Stimulated activated CD4-positive, alpha-beta T cell treated with anti-CD3 and anti-CD28 coated beads, TNF-alpha, amount 100 ng/mL, for 4 hours (primary cell): ENCODE measurements around the gene NARS2.
"Not testable (repeated sequence)": the region's sequence is repeated elsewhere in the genome, so short reads cannot be mapped to it uniquely, and the experiment has no call there.

ENCODE experiments used
- DNase-seq, 3 experiments: peaks; one replicate each; pipeline ENCODE4 v3.0.0-alpha.2; 2020; ENCODE audit warnings: low read depth in 3 of 3

The NARS2 gene

DNA sequence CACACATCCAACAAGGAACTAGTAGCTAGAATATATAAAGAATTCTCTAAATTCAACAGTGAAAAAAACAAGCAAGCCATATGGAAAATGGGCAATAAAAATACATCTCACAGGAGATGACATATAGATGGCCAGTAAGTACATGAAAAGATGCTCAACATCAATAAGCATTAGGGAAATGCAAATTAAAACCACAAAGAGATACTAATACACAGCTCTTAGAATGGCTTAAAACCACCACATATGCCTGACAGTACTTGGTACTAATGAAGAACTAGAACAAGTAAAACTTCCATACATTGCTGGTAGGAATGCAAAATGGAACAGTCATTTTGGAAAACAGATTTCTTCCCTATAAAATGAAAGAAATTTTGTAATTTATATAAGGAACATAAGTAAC lies 85.5 kb downstream of the NARS2 start:
- no peak for DNase-seq

DNA sequence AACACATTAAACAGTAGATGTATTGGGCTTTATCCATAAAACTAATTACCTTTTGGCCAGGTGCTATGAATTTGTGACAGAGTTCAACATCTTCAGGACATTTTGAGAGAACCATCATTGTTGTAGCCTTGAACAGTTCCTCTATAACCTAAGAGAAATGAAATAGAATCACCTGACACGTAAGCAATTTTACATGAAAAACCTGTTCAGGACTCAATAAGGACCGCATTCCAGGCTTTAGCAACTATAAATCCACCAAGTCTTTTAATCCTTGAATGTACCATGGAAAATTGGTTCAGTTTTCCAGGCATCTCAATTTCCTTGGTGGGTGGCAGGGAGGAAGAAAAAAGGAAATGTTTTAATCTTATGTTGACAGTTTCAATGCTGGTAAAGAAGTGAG lies 96.1 kb downstream of the NARS2 start:
- no peak for DNase-seq

- DNase-seq: no peak
Observed at GRCh38 chr11:78476066-78476465, 98.6 kb downstream of the NARS2 start.

GRCh38 chr11:78474451-78474850 lies 100.2 kb downstream of the NARS2 start:
- DNase-seq: no peak

DNA sequence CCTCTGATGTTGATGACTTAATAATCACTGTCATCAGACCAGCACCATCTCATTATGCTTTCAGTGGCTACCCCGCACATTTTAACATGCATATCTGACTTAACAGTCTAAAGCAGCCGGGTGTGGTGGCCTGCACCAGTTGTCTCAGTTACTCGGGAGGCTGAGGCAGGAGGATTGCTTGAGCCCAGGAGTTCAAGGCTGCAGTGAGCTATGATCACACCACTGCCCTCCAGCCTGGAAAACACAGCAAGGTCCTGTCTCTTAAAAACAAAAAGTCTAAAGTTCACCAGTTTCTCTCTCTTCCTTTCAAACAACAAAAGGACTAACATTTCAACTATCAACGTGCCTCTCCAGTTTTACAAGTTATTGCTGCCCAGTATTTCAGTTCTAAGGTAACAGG lies 101.8 kb downstream of the NARS2 start:
- DNase-seq: no peak

DNA sequence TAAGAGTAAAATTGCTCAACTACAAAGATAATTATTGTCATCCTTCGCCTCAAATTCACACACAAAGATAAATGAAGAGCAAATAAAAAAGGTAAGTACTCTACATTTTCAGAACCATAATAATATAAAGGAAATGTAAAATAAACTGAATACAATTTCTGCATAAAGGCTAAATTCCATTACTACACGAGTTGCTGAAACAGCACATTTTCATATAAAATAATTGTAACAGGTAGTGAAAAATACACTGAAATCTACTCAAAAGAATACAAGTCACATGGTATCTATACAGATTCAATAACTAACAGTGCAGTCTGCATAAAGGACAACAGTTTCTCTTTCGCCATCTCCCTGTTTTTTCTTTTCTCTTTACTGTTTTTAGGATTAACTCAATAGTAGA lies 102.3 kb downstream of the NARS2 start:
- DNase-seq: no peak

GRCh38 chr11:78470861-78471442 lies 103.7 kb downstream of the NARS2 start:
- DNase-seq: no peak

- DNase-seq: no peak
Observed at GRCh38 chr11:78469896-78470295, 104.8 kb downstream of the NARS2 start.

GRCh38 chr11:78467931-78468330 lies 106.7 kb downstream of the NARS2 start:
- no peak for DNase-seq

DNA sequence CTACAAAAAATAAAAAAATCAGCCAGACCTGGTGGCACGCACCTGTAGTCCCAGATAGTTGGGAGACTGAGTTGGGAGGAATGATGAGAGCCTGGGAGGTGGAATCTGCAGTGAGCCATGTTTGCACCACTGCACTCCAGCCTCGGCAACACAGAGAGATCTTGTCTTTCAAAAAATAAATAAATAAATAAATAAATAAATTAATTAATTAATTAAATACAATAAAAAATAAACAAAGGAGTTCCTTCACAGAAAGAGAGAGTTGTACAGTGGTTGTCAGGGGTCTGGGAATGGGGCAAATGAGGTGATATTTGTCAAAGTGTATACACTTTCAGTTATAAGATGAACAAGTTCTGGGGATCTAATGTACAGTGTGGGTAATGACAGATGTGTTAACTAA lies 107.3 kb downstream of the NARS2 start:
- no peak for DNase-seq

GRCh38 chr11:78465169-78465942 lies 109.3 kb downstream of the NARS2 start:
- no peak for DNase-seq

GRCh38 chr11:78464787-78465168 lies 109.9 kb downstream of the NARS2 start:
- DNase-seq: not testable (repeated sequence)

- DNase-seq: no peak
Observed at GRCh38 chr11:78460471-78460870, 114.2 kb downstream of the NARS2 start.

- no peak for DNase-seq
Observed at GRCh38 chr11:78459738-78460137, 114.9 kb downstream of the NARS2 start.

- no peak for DNase-seq
Observed at GRCh38 chr11:78457448-78457847, 117.2 kb downstream of the NARS2 start.

DNA sequence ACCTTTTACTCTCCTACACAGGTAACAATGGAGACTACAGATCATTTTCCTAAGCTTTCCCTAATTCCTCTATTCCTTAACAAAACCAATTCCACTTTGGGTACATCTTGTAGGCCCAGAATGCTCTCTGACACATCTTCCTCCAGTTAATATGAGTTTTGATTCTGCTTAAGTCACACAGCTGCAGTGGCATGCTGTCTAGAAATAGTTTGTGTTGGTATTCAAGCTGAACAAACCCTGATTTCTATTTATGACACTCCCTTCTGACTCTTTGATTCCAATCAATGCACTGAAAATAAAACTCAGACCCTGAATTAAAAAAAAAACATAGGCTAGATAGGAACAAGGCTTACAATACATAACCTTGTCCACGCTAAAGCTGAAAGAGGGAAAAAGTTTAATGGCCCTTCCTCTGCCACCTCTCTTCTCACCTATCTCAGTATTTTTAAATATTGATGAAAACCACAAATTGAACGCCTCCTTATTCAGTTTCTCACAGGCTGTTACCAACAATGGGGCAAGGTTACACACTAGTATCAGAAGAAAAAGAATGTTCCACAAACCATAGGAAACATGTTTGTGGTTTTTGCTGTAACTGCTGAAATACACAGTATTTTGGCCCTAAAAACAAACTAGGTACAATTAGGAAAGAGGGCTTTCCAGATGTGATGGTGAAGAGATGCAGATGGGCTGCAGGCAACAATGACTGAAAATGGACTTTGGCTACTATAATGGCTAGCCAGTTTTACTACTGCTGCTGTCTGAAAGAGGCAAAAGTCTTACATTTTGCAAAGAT lies 121.3 kb downstream of the NARS2 start:
- no peak for DNase-seq

- no peak for DNase-seq
Observed at GRCh38 chr11:78451371-78452150, 123.1 kb downstream of the NARS2 start.

- no peak for DNase-seq
Observed at GRCh38 chr11:78450866-78451265, 123.8 kb downstream of the NARS2 start.

- no peak for DNase-seq
Observed at GRCh38 chr11:78449866-78450265, 124.8 kb downstream of the NARS2 start.

DNA sequence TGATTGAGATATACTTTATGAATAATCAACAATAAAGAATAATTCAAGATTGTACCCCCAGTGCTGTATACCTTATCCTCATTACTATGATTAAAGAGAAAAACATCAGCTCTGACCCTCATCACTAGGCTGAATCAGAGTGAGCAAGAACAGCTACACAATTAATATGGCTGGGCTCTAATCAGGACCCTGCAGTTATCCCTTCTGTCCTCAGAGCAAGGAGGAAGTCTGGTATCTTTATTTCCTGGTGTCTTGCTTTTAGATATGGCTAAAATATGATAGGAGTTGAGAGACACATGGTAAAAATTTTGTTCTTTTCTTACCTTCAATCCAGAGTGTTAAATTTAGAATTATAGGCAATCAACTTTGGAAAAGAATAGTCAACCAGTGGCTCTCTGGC lies 128.5 kb downstream of the NARS2 start:
- DNase-seq: no peak

GRCh38 chr11:78444726-78445125 lies 129.9 kb downstream of the NARS2 start:
- no peak for DNase-seq

GRCh38 chr11:78441956-78442355 lies 132.7 kb downstream of the NARS2 start:
- no peak for DNase-seq
